ENCODE data around the gene TNFRSF18. TPM values are rescaled to one million over a fixed set of nuclear protein-coding genes. Genes with fewer than 3 reads are reported as not detected.
"Not testable (repeated sequence)": the region's sequence is repeated elsewhere in the genome, so short reads cannot be mapped to it uniquely, and the experiment has no call there.

TNFRSF18 gene, protein sequence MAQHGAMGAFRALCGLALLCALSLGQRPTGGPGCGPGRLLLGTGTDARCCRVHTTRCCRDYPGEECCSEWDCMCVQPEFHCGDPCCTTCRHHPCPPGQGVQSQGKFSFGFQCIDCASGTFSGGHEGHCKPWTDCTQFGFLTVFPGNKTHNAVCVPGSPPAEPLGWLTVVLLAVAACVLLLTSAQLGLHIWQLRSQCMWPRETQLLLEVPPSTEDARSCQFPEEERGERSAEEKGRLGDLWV
- polyA plus RNA-seq (ENCODE audit: insufficient read length in 4 of 4): 1 to 10 TPM in 1 of 4 donors, under 1 TPM in 2, not detected in 1; 0.29 to 1.1 (median 0.67) TPM

DNA sequence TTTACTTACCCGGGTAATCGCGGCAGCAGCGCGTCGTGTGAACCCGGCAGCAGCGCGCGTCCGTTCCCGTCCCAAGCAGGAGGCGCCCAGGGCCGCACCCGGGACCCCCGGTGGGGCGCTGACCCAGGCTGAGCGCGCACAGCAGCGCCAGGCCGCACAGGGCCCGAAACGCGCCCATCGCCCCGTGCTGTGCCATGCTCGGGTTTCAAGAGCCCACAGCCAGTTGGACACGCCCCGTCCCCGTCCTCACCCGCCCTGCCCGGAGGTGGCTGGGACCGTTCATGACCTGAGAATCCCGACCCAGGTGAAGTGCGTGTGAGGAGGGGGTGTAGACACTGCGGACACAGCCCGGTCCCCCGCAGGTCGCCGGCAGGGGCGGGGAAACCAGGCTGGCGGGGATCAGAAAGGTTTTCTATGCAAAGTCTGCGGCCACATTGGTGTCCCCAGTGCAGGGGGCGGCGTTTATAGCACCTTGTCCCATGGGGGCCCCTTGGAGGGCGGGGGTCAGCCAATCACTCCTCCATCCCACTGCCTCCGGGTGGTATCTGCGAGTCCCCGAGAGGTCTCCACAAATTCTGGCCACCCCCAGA, at the start of gene TNFRSF18:
TNFRSF18 (minus strand) TSS at position 217 of the 590 bp plus-strand sequence; CDS start at position 196, 21 bp downstream.
- DNase-seq (ENCODE audit: low read depth in 4 of 4, low spot score in 3 of 4): no peak

DNA sequence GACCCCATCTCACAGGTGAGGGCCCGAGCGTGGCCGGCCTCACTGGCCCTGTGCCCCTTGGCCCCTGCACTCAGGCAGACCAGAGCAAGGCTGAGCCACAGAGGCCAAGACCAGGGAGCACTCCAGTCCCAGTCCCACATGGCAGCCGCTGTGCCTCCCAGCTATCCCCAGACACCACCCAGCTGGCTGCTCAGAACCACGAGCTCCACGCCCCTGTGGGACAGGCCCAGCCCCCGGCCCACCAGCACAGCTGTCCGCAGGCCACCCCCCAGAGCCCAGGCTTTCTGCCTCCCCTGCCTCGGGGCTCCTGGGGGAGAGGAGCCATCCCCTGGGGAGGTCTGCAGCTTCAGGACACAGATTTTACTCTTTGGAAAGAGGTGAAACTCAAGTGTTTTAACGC, 49.2 kb upstream of the TNFRSF18 start:
- DNase-seq (ENCODE audit: low read depth in 4 of 4, low spot score in 3 of 4): no peak

DNA sequence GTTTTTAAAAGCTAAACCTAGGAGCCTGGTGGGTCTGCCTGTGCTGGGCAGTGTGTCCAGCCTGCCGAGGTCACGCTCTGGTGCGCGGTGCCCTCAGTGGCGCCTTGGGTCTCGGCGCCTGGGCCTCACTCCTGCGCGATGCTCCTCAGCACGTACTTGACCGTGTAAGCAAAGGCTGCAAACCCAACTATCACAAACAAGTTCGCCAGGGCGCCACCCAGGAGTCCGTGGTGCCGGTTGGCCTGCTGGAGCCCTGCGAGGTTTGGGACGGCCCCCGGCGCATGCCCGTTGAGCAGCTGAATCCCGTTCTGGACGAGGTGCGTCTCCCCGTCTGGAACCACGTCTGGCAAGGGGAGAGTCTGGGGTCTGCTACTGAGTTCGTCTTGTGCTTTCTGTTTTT, 48.7 kb upstream of the TNFRSF18 start:
- DNase-seq (ENCODE audit: low read depth in 4 of 4, low spot score in 3 of 4): no peak

DNA sequence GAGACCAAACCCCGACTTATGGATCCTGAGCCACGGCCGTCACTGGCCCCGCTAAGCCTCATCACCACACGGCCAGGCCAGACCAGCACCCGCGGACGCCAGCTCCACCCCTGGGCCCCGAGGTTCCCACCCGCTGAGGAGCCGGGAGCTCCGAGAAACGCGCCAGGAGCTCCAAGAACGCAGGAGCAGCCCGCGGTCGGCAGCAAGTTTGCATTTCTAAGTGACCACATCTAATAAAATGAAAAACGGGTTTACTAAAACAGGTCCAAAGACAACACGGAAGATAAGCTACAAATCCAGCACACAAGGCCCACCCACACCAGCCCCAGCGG, 48.2 kb upstream of the TNFRSF18 start:
- DNase-seq (ENCODE audit: low read depth in 4 of 4, low spot score in 3 of 4): no peak

DNA sequence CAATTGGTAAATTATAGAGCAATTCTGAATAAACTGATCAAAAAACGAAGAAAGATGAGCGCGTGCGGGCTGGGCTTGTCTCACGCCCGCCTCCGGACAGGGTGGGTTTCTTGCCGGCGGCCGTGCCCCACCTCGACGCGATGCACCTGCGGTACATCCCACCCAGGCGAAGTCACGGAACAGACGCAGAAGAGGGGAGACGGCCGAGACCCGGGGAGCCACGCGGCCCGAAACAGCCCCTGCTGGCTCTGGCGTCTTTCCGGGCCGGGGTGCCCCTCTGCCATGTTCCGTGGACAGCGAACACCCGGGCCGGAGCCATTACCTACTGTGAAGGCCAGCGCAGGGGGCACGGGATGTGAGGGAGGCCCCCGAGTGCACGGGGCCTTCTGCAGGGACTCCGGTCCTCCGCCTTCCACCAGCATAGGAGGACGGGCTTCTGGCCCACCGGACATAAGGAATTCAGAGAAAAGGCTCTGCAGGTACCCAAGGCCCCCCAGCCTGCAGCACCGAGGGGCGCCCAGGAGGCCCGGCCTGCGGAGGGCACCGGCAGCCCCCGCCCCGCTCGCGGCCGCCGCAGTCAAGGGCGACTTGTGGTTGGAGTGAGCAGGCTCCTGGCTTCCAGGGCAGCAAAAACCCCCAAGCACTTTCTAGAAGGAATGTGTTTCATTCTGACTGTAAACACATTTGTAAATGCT, 47.7 kb upstream of the TNFRSF18 start:
- no peak for DNase-seq (ENCODE audit: low read depth in 4 of 4, low spot score in 3 of 4)

DNA sequence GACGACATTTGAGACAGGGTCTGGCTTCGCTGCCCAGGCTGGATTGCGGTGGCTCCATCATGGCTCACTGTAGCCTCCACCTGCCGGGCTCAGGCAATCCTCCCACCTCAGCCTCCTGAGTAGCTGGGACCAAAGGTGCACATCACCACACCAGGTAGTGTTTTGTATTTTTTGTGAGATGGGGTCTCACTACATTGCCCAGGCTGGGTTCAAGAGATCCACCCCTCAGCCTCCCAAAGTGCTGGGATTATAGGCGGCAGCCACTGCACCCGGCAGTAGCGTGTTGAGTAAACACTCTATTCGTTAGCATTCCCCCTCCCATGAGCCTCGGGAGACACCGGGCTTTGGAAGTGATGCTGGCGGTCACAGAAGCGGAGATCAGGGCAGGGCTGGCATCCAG, 46.9 kb upstream of the TNFRSF18 start:
- DNase-seq (ENCODE audit: low read depth in 4 of 4, low spot score in 3 of 4): no peak

DNA sequence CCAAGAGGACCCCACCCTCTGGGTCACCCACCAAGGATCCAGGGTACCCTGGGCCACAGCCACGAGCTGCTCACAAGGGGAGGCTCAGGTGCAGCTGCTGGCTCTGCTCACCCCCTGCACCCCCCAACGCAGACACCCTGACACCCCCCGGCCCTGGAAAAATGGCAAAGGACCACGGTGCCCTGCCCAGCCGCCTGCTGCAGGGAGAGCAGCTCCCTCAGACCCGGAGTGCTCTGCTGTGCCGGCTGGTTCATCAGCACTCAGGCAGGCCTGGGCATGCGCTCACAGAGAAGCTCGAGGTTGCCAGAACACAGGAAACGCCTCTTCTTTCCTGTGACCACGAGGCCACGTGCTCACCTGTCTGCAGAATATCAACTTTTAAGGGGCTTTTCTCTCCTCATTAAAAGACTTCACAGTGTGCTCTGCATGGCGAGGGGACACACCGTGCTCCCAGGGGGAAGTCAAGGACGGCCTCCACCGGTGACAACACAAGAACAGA, 44.4 kb upstream of the TNFRSF18 start:
- no peak for DNase-seq (ENCODE audit: low read depth in 4 of 4, low spot score in 3 of 4)

DNA sequence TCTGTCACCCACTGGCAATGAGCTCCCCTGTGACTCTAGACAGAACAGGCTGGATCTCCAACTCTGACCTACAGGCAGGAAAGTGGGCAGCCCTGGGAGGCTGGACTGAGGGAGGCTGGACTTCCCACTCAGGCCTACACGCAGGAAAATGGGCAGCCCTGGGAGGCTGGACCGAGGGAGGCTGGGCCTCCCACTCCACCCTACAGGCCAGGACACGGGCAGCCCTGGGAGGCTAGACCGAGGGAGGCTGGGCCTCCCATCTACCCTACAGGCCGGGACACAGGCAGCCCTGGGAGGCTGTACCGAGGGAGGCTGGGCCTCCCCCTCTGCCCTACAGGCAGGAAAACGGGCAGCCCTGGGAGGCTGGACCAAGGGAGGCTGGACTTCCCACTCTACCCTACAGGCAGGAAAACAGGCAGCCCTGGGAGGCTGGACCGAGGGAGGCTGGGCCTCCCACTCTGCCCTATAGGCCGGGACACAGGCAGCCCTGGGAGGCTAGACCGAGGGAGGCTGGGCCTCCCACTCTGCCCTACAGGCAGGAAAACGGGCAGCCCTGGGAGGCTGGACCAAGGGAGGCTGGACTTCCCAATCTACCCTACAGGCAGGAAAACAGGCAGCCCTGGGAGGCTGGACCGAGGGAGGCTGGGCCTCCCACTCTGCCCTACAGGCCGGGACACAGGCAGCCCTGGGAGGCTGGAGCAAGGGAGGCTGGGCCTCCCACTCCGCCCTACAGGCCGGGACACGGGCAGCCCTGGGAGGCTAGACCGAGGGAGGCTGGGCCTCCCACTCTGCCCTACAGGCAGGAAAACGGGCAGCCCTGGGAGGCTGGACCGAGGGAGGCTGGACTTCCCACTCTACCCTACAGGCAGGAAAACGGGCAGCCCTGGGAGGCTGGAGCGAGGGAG, 41.9 kb upstream of the TNFRSF18 start:
- DNase-seq (ENCODE audit: low read depth in 4 of 4, low spot score in 3 of 4): not testable (repeated sequence)

DNA sequence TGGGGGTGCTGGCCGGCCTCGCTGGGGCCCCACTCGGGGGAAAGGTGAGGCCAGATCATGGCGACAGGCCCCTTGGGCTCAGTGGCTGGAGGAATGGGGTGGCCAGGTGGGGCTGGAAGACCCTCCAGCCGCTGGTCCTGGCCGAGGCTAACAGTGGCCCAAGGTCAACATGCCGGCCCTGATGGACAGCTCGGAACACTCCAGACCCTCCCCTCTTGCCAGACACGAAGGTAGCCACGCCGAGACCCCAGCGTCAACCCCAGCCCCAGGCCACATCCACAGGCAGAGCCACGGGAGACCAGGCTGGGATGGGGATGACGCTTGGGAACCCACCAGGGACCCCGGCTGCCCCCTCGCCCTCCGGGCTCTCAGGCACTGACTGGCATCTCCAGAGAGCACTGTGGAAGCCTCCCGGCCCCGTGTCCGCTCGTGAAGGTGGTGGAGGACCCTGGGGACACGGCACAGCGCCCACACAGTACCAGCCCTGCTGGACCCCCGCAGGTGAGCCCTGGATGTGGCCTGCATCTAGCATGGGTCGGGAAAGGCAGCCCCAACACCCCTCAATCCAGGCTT, 41.0 kb upstream of the TNFRSF18 start:
- DNase-seq (ENCODE audit: low read depth in 4 of 4, low spot score in 3 of 4): no peak

DNA sequence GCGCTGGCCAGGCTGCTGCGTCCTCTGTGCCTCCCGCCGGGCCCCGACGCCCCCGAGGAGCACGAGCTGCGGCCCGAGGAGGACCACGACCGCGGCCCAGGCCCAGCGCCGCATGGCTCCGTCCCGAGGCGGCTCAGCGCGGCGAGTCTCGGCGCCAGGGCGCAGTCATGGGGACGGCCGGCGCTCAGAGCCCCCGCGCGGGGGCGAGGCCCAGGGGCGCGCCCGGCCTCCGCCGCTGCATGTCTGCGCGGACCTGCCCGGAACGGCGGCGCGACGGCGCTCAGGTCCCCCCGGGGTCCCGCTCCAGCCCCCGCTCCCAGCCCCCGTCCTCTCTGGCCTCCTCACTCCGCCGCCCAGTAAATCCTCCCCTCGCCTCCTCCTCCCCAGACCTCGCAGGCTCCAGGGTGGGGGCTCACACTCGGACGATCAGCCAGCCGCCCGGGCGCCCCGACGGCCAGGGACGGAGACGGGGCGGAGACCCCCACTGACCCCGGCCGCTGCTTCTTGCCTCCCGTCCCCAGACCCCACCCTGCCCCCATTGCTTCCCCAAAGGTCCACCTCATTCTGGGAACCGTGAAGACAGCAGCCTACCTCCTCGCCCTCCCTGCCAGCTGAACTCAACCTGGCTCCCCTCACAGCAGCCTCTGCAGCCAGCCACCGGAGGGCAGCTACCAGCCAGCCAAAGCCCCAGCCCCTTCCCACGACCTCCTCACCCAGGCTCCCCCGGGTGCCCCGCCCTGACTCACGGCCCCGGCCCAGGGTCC, 40.4 kb upstream of the TNFRSF18 start, which contains the start of gene C1QTNF12:
C1QTNF12 (minus strand) TSS at position 146 of the 764 bp plus-strand sequence; CDS start at position 114, 32 bp downstream.
- DNase-seq (ENCODE audit: low read depth in 4 of 4, low spot score in 3 of 4): no peak

DNA sequence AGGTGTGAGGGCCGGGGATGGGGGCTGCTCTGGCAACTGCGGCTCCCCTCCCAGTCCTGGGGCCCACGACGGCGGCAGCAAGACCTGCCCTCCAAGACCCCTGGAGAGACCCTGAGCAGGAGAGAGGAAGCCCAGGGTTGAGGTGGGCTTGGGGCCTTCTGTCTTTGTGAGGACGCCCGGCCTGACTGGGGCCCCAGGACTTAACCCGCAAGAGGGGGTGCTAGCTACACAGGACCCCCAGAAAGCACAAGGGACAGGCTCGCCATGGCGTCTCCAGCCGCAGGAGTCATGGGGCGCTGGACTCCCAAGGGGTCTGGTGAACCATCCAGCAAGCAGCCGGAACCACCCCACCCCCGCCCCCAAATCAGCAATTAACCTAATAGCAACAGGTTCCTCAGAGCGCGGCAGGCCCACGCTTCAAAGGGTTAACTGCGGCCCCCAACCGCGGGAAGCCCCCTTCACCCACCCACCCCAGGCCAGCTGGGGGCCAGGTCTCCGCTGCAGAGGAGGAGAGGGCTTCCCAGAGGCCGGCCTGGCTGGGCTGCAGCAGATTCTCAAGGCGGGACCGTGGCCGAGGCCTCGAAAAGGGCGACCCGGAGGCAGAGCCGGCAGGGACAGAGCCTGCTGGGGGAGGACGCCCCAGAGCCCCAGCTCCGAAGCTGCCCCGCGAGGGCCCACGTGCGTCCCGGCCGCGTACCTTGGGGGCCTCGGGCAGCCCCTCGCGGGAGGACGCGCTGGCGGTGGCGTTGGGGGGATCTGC, 39.6 kb upstream of the TNFRSF18 start:
- no peak for DNase-seq (ENCODE audit: low read depth in 4 of 4, low spot score in 3 of 4)

DNA sequence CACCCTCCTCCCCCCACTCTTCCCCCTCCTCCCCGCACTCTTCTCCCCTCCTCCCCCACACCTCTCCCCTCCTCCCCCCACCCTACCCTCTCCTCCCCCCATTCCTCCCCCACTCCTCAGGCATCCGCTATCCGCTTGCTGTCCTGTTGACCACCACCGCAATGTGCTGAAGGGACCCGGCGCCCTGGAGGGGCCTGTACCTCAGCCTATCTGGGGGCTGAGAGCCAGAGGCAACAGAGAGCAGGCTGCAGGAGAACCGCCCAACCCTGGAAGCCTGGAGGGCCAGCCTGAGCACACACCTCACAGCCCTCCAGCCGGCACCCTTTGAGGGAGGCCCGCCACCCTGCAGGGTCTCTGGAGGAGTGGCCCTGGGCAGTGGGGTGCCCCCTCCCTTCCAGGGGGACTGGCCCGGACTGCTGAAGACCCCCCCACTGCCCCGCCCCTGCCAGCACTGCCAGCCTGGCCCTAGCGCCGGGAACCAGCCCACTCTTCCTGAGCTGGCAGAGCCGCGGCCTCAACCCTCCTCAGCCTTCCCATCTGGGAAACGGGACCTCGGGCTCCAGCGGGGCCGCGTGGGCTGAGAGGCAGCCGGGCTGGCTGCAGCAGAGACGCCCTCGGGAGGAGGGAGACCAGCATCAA, 38.9 kb upstream of the TNFRSF18 start:
- DNase-seq (ENCODE audit: low read depth in 4 of 4, low spot score in 3 of 4): no peak

DNA sequence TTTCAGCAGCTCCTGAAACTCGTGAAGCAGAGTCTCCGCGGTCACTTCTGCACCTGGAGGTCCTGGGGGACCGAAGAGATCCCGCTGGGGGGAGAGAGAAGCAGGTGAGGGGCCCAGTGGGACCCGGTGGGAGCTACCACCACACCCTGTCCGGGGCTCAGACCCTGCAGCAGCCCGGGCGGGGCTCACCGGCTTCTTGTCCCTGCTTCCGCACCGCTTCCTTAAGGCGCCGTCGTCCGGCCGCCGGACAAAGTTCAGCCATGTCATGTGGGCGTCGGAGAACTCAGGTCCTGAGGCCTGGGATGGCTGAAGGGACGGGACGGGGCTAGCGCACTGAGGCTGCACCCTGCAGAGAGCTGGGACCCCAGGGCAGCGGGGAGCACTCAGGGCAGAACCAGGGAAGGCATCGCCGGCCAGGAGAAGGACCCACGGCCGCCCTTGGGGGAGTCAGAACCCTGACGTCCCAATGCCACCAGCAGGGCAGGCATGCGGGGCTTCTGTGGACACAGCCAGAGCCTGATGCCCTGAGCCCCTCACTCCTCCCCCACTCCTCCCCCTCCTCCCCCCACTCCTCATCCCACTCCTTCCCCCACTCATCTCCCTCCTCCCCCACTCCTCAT, 37.9 kb upstream of the TNFRSF18 start:
- DNase-seq (ENCODE audit: low read depth in 4 of 4, low spot score in 3 of 4): no peak

DNA sequence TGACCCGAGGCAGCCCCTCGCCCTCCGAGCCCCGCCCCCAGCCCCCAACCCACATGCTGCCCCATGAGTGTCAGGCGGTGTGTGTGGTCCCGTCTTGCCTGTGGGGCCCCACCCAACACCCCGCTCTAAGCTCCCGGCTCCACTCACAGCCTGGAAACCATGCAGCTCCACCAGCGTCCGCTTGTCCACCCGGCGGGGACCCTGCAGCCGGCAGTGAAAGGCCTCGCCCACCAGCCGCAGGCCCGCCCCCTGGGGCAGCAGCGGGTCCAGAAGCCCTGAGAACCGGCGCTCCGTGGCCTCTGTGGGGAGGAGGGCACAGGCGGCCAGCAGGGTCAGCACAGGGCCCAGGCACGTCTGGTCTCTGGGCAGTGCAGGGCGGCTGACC, 37.4 kb upstream of the TNFRSF18 start:
- DNase-seq (ENCODE audit: low read depth in 4 of 4, low spot score in 3 of 4): no peak

DNA sequence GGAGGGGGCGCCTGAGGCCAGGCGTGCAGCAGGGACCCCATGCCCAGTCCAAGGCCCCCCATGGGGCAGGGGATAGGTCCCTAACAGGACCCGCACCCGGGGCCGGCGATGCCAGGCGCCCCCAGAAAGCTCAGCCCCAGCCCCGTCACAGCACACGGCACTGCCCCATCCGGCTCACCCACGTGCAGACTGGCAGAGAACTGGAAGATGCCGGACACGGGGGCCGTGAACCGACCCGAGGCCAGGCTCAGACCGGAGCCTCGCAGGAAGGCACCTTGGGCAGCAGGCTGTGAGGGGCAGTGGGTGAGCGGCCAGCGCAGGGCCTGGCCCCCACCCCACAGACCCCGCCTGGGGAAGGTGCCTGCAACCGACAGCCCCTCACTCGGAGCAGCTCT, 36.9 kb upstream of the TNFRSF18 start:
- DNase-seq (ENCODE audit: low read depth in 4 of 4, low spot score in 3 of 4): no peak

DNA sequence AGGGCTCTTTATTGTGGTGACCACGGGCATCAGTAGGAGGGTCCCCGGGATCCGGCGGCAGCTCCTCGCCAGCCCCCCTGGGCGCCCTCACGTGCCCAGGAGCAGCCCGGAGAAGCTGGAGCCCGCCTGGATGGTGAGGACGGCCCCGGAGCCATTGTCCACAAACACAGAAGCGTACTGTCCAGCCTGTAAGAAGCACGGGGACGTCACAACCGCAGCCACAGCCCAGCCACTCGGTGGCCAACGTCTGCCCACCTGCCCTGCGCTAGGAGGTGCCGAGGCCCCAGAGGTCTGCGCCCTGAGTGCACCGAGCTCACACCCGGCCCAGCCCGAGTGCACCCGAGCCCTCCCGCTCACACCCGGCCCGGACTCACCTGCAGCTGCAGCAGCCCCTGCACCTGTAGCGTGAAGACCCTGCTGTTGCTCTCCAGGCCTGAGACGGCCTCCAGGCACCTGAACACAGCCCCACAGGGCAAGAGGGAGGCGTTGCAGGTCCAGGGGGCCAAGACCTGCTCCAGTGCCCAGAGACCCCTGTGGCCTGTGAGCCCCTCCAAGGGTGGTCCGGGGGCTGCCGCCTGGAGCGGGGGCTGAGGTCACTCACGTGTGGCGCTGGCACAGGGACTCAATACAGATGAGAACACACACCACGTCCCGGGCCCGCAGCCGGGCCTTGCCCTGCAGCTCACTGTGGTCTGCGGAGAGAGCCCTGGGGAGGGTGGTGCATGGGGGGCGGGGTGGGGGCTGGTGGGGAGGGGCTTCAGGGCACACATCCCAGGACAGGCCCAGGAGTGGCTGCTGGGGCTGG, 36.3 kb upstream of the TNFRSF18 start:
- DNase-seq (ENCODE audit: low read depth in 4 of 4, low spot score in 3 of 4): no peak

DNA sequence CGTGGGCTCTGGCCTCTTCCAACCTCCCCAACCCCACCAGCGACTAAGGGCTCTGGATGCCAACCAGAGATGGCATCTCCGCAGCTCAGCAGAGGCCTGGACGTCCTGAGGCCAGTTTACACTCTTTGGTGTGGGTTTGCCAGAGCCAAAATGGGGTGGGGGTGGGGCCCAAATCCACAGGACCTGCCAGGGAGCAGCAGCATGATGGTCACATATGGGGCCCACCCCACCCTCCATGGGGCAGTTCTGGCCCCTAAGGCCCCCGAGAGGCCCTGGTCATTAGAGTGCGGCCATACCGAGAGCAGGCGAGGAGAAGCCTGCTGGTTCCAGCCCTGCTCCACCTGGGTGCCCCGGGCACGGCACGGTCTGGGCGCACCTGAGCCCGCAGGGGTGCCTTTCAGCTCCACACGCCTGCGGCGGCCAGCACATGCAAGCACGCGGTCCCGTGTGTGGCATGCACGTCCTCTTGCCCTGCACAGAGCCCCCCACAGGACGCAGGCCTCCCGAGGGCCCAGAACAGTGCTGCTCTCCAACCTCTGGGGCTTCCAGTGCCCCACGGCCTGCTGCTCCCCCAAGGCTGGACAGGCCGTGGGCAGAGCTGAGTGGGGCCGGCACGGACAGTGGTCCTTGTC, 35.3 kb upstream of the TNFRSF18 start:
- no peak for DNase-seq (ENCODE audit: low read depth in 4 of 4, low spot score in 3 of 4)
